IMR-90 (cell line): ENCODE measurements around the gene STRN4. TPM values are rescaled to one million over a fixed set of nuclear protein-coding genes. Genes with fewer than 3 reads are reported as not detected.

Experiments
- ATAC-seq: fragments of 200-7000 bp; cut with Tn5 transposase; 2 replicates; pipeline ENCODE4 v1.9.1; 2020; ENCODE audit warnings: low read depth, mild to moderate bottlenecking, moderate library complexity
- BruUV-seq: library from RNA; stranded (reverse); fragments of 400-500 nt; replicated peaks from 2 replicates; lab custom pipeline; 2021; lab: Mats Ljungman, UMichigan
- CTCF ChIA-PET: fragments of 300-600 bp; formaldehyde crosslinking; extraction: SDS; loops from one replicate; lab custom pipeline; 2021; ENCODE audit warnings: antibody characterized with exemption; lab: Yijun Ruan, JAX
- POLR2A ChIA-PET: fragments of 300-600 bp; sonication (Branson Sonifier 250); formaldehyde crosslinking; loops from one replicate; lab custom pipeline; 2022; ENCODE audit warnings: antibody characterized with exemption; ENCODE audit not compliant: unreplicated experiment; lab: Charles Lee
- DNase-seq: peaks from one replicate; pipeline ENCODE4 v3.0.0; 2013
- H2AFZ ChIP-seq: replicated peaks from 2 replicates; pipeline ENCODE3; 2013; ENCODE audit warnings: low read length, mild to moderate bottlenecking; ENCODE audit not compliant: poor library complexity
- H2AK5ac ChIP-seq: 2 replicates; pipeline ENCODE4 v1.6.1; 2013; ENCODE audit warnings: low read depth, low read length, inconsistent platforms
- H2AK9ac ChIP-seq: replicated peaks from 2 replicates; pipeline ENCODE3; 2013; ENCODE audit warnings: mild to moderate bottlenecking, low read depth, low read length, moderate library complexity; ENCODE audit not compliant: poor library complexity
- H2BK120ac ChIP-seq: 2 replicates; pipeline ENCODE4 v1.6.1; 2013; ENCODE audit warnings: low read depth, low read length, inconsistent platforms
- H2BK15ac ChIP-seq: 3 replicates; pipeline ENCODE4 v1.6.1; 2013; ENCODE audit warnings: low read depth, low read length, inconsistent platforms
- H2BK20ac ChIP-seq: 2 replicates; pipeline ENCODE4 v1.6.1; 2013; ENCODE audit warnings: low read depth, mild to moderate bottlenecking, inconsistent platforms, low read length, moderate library complexity
- H2BK5ac ChIP-seq: 2 replicates; pipeline ENCODE4 v1.6.1; 2013; ENCODE audit warnings: mild to moderate bottlenecking, low read depth, low read length, inconsistent platforms; ENCODE audit not compliant: poor library complexity, severe bottlenecking
- H3K14ac ChIP-seq: replicated peaks from 2 replicates; pipeline ENCODE4 v1.6.1; 2013; ENCODE audit warnings: low read depth, low read length, inconsistent platforms
- H3K18ac ChIP-seq: 2 replicates; pipeline ENCODE4 v1.6.1; 2013; ENCODE audit warnings: low read depth, low read length, control low read depth
- H3K23ac ChIP-seq: 2 replicates; pipeline ENCODE4 v1.6.1; 2013; ENCODE audit warnings: low read depth, low read length, inconsistent platforms
- H3K27ac ChIP-seq: 2 replicates; pipeline ENCODE4 v1.5.1; 2013; ENCODE audit warnings: mild to moderate bottlenecking, control low read depth, low read length; ENCODE audit not compliant: insufficient read depth
- H3K27me3 ChIP-seq: 2 replicates; pipeline ENCODE4 v1.6.1; 2013; ENCODE audit warnings: low read length; ENCODE audit not compliant: control insufficient read depth, insufficient read depth
- H3K36me3 ChIP-seq: 2 replicates; pipeline ENCODE4 v1.6.1; 2013; ENCODE audit warnings: low read length, mixed read lengths; ENCODE audit not compliant: control insufficient read depth, insufficient read depth
- H3K4ac ChIP-seq: 2 replicates; pipeline ENCODE4 v1.6.1; 2013; ENCODE audit warnings: low read depth, low read length, inconsistent platforms
- H3K4me1 ChIP-seq: 2 replicates; pipeline ENCODE4 v1.6.1; 2013; ENCODE audit warnings: low read length, mixed read lengths; ENCODE audit not compliant: control insufficient read depth, insufficient read depth
- H3K4me2 ChIP-seq: 2 replicates; pipeline ENCODE4 v1.6.1; 2013; ENCODE audit warnings: low read depth, mild to moderate bottlenecking, control low read depth, low read length, moderate library complexity
- H3K4me3 ChIP-seq: 2 replicates; pipeline ENCODE4 v1.5.1; 2013; ENCODE audit warnings: low read depth, mild to moderate bottlenecking, control low read depth, low read length, moderate library complexity; ENCODE audit not compliant: insufficient read depth
- H3K56ac ChIP-seq: 2 replicates; pipeline ENCODE4 v1.6.1; 2013; ENCODE audit warnings: low read length, inconsistent platforms; ENCODE audit not compliant: insufficient read depth; ENCODE audit errors: extremely low read depth
- H3K79me1 ChIP-seq, 2 experiments: 2 replicates each; pipeline ENCODE4 v1.6.1; 2013; ENCODE audit warnings: low read length in 2 of 2, inconsistent platforms in 1 of 2, low read depth in 1 of 2
- H3K9ac ChIP-seq: 2 replicates; pipeline ENCODE4 v1.6.1; 2013; ENCODE audit warnings: low read depth, low read length, control low read depth
- H3K9me1 ChIP-seq: 2 replicates; pipeline ENCODE4 v1.6.1; 2013; ENCODE audit warnings: low read length, inconsistent platforms; ENCODE audit not compliant: insufficient read depth
- H3K9me3 ChIP-seq: 2 replicates; pipeline ENCODE4 v1.6.1; 2013; ENCODE audit warnings: low read length; ENCODE audit not compliant: control insufficient read depth, insufficient read depth
- H4K20me1 ChIP-seq: 2 replicates; pipeline ENCODE4 v1.6.1; 2013; ENCODE audit warnings: low read length, inconsistent platforms; ENCODE audit not compliant: insufficient read depth
- H4K5ac ChIP-seq: 2 replicates; pipeline ENCODE4 v1.6.1; 2013; ENCODE audit warnings: mild to moderate bottlenecking, low read depth, low read length, control low read depth
- H4K8ac ChIP-seq, 2 experiments: 2 replicates each; pipeline ENCODE4 v1.6.1; 2013; ENCODE audit warnings: low read depth in 2 of 2, low read length in 2 of 2, control low read depth in 1 of 2, inconsistent platforms in 1 of 2
- H4K91ac ChIP-seq: 2 replicates; pipeline ENCODE4 v1.6.1; 2013; ENCODE audit warnings: low read depth, low read length, inconsistent platforms; ENCODE audit not compliant: insufficient read depth
- BHLHE40 ChIP-seq: fragments of 150-350 bp; IDR thresholded peaks from 2 replicates; pipeline ENCODE4 v1.6.1; 2016; ENCODE audit warnings: mild to moderate bottlenecking, low read depth, low read length
- ELK1 ChIP-seq: fragments of 150-350 bp; IDR thresholded peaks from 2 replicates; pipeline ENCODE4 v1.6.1; 2016; ENCODE audit warnings: low read depth, mild to moderate bottlenecking, low read length, moderate library complexity, borderline replicate concordance
- FOS ChIP-seq: fragments of 150-350 bp; IDR thresholded peaks from 2 replicates; pipeline ENCODE4 v1.6.1; 2016; ENCODE audit warnings: low read depth, low read length
- MAZ ChIP-seq: IDR thresholded peaks from 2 replicates; pipeline ENCODE4 v1.6.1; 2012; ENCODE audit warnings: low read depth, mild to moderate bottlenecking, low read length, improper control_type of control experiment, moderate library complexity, borderline replicate concordance
- NFE2L2 ChIP-seq: fragments of 150-350 bp; IDR thresholded peaks from 2 replicates; pipeline ENCODE4 v1.6.1; 2016; ENCODE audit warnings: low read depth, mild to moderate bottlenecking, low read length
- POLR2A ChIP-seq: IDR thresholded peaks from 2 replicates; pipeline ENCODE4 v1.6.1; 2012; ENCODE audit warnings: mild to moderate bottlenecking, low read depth, low read length
- RAD21 ChIP-seq: IDR thresholded peaks from 2 replicates; pipeline ENCODE4 v1.6.1; 2012; ENCODE audit warnings: low read length, improper control_type of control experiment
- RCOR1 ChIP-seq: IDR thresholded peaks from 2 replicates; pipeline ENCODE4 v1.6.1; 2012; ENCODE audit warnings: mild to moderate bottlenecking, low read length, improper control_type of control experiment; ENCODE audit not compliant: insufficient replicate concordance
- RFX5 ChIP-seq: IDR thresholded peaks from 2 replicates; pipeline ENCODE4 v1.8.0; 2012; ENCODE audit warnings: low read depth, mild to moderate bottlenecking, low read length, moderate library complexity
- SMC3 ChIP-seq: fragments of 150-350 bp; IDR thresholded peaks from 2 replicates; pipeline ENCODE4 v1.6.1; 2016; ENCODE audit warnings: low read depth, mild to moderate bottlenecking, antibody characterized with exemption, low read length, moderate library complexity
- WGBS, 2 experiments: methylation state at CpG; one replicate each; pipeline versions ENCODE4 v1.1.5 to v1.1.7; 2013; ENCODE audit warnings: missing lambda C conversion rate in 2 of 2; ENCODE audit not compliant: insufficient read length in 1 of 2; ENCODE audit errors: extremely low coverage in 2 of 2; 5-methylcytosine and 5-hydroxymethylcytosine counted together
- dilution Hi-C: fragments of 300-500 bp; cut with HindIII; formaldehyde crosslinking; loops from one replicate; pipeline ENCODE4 v1.14.3; 2018; ENCODE audit warnings: low sequenced_read_pairs; ENCODE audit not compliant: unreplicated experiment
- in situ Hi-C: fragments of 300-500 bp; cut with MboI; formaldehyde crosslinking; loops from 3 replicates; pipeline ENCODE4 v1.14.3; 2019; ENCODE audit warnings: low sequenced_read_pairs, inconsistent platforms, mixed read lengths
- intact Hi-C: fragments of 100-400 bp; cut with micrococcal nuclease; formaldehyde crosslinking; loops from 2 replicates; pipeline ENCODE4 v1.10.0; 2022
- polyA plus RNA-seq, 3 experiments: library from polyadenylated mRNA; depleted of rRNA; stranded (reverse); fragments of >200 nt; gene quantifications; 2 replicates each; pipeline ENCODE4 v1.2.3, GENCODE V29; 2012; ENCODE audit warnings: low replicate concordance in 1 of 3
- total RNA-seq: library from RNA; depleted of rRNA; stranded (reverse); fragments of >200 nt; gene quantifications from 2 replicates; pipeline ENCODE4 v1.2.3, GENCODE V29; 2012
- TF ChIP-seq, protein P1 (sequence below): conservative IDR thresholded peaks from 2 replicates; pipeline ENCODE4 v1.5.1; 2012; ENCODE audit warnings: mild to moderate bottlenecking, low read depth, low read length, improper control_type of control experiment

The STRN4 gene
- total and polyA plus RNA-seq, 2 of the 4 experiments (the other 2 are of a cell fraction): 36.7 to 112 TPM

DNA sequence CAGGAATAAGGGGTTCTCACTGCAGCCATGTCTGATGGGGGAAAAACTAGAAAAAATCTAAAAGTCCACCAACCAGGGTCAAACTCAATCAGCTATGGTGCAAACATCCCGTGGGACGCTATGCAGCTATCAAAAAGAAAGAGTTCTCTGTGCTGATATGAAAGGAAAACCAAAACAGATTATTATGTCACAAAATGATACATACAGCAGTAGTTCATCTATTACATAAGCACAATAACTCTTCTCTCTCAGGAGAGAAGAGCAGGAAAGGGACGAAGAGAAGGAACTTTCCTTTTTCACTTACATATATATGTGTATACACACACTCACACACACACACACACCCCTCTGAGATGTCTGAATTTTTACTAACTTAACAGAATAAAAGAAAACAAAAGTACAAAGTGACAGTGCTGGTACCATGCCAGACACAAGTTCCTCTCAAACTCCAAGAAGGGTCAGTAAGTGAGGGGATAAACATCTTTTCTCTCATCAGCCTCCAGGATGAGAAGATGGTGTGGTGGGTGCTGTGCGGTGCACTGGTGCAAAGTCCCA lies 3.2 kb downstream of the STRN4 start:
- DNase-seq: no peak
- Histone ChIP-seq H3K27me3 (no peaks in the 10 kb centered on the region), H3K4ac (no peak overlapping the region), H3K9me1 (peaks cover 28% of the 10 kb centered on the region), H2BK15ac (no peak overlapping the region), H2BK120ac (no peak overlapping the region), H3K79me1 (peaks cover 19 to 87% of the 10 kb centered on the region in 2 experiments), H3K14ac (no peak overlapping the region), H4K20me1 (peaks cover 77% of the 10 kb centered on the region), H4K8ac (no peak overlapping the region), H4K91ac (no peak overlapping the region), H3K23ac (peak overlapping the region; percentile 62; the same call in 1 of the 2 replicates), H2AK9ac (no peak overlapping the region), H3K4me1 (peaks cover 21% of the 10 kb centered on the region), H3K9ac (no peak overlapping the region), H2AFZ (no peak overlapping the region), H3K9me3 (no peaks in the 10 kb centered on the region), H3K36me3 (peaks cover 17% of the 10 kb centered on the region), H3K4me3 (no peak overlapping the region), H3K27ac (no peak overlapping the region), H2BK20ac (no peak overlapping the region), H3K18ac (no peak overlapping the region), H2BK5ac (no peak overlapping the region), H4K5ac (no peak overlapping the region), H3K4me2 (no peak overlapping the region; the same call in 1 of the 2 replicates), H3K56ac (no peak overlapping the region), H2AK5ac (no peak overlapping the region)
- POLR2A ChIA-PET: no interaction called here
- ATAC-seq: no peak
- BruUV-seq: TSS peak; percentile 27
- dilution Hi-C loops (no loop called here), intact Hi-C loops (loop anchor here (10.0 kb wide), 1 partner anchor 128 kb away; no protein-coding TSS in a partner anchor), in situ Hi-C loops (no loop called here)
- CTCF ChIA-PET: no interaction called here
- WGBS, 2 experiments: no CpG with 5 or more reads among the region's 4 CpGs
- TF ChIP-seq ELK1: no peak
- TF ChIP-seq RAD21: no peak
- no peak for TF ChIP-seq POLR2A
- TF ChIP-seq MAZ: no peak
- TF ChIP-seq RFX5: no peak
- TF ChIP-seq FOS: no peak
- TF ChIP-seq RCOR1: no peak
- TF ChIP-seq NFE2L2: no peak
- TF ChIP-seq BHLHE40: no peak
- no peak for TF ChIP-seq SMC3
- TF ChIP-seq, protein P1, sequence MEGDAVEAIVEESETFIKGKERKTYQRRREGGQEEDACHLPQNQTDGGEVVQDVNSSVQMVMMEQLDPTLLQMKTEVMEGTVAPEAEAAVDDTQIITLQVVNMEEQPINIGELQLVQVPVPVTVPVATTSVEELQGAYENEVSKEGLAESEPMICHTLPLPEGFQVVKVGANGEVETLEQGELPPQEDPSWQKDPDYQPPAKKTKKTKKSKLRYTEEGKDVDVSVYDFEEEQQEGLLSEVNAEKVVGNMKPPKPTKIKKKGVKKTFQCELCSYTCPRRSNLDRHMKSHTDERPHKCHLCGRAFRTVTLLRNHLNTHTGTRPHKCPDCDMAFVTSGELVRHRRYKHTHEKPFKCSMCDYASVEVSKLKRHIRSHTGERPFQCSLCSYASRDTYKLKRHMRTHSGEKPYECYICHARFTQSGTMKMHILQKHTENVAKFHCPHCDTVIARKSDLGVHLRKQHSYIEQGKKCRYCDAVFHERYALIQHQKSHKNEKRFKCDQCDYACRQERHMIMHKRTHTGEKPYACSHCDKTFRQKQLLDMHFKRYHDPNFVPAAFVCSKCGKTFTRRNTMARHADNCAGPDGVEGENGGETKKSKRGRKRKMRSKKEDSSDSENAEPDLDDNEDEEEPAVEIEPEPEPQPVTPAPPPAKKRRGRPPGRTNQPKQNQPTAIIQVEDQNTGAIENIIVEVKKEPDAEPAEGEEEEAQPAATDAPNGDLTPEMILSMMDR: no peak
